Right cardiac atrium (tissue), 5 donors: ENCODE data around the gene ACTR6. TPM values are rescaled to one million over a fixed set of nuclear protein-coding genes. Genes with fewer than 3 reads are reported as not detected.
"Not testable (repeated sequence)": the region's sequence is repeated elsewhere in the genome, so short reads cannot be mapped to it uniquely, and the experiment has no call there.

Experiments
- ATAC-seq, 2 donors: fragments of 200-7000 bp; cut with Tn5 transposase; one replicate each; pipeline versions ENCODE4 v1.8.0 to v1.9.1; 2020; ENCODE audit warnings: moderate library complexity in 2 of 2, mild to moderate bottlenecking in 1 of 2
- DNase-seq, 3 donors: peaks; one replicate each; pipeline ENCODE4 v3.0.0-alpha.2; 2020
- H3K27ac ChIP-seq: one replicate; pipeline ENCODE4 v1.5.1; 2013; ENCODE audit warnings: mild to moderate bottlenecking, low read length, control low read depth, moderate library complexity
- H3K27me3 ChIP-seq: one replicate; pipeline ENCODE4 v1.6.1; 2013; ENCODE audit not compliant: control insufficient read depth, insufficient read depth
- H3K4me1 ChIP-seq: one replicate; pipeline ENCODE4 v1.6.1; 2013; ENCODE audit warnings: low read length; ENCODE audit not compliant: control insufficient read depth, insufficient read depth
- H3K4me3 ChIP-seq: one replicate; pipeline ENCODE4 v1.5.1; 2013; ENCODE audit warnings: low read length, control low read depth
- H3K9me3 ChIP-seq: one replicate; pipeline ENCODE4 v1.6.1; 2013; ENCODE audit warnings: low read length; ENCODE audit not compliant: control insufficient read depth
- WGBS: extraction: QIAGEN DNeasy Blood & Tissue Kit; methylation state at CpG from one replicate; pipeline ENCODE4 v1.1.7; 2013; 5-methylcytosine and 5-hydroxymethylcytosine counted together
- intact Hi-C, 4 donors: fragments of 100-400 bp; cut with DNase I; formaldehyde crosslinking; loops; one replicate each; pipeline versions ENCODE4 v1.11.0 to v1.14.0; 2022 to 2023
- polyA plus RNA-seq: library from polyadenylated mRNA; stranded (reverse); fragments of 200-250 nt; gene quantifications from one replicate; pipeline ENCODE4 v1.2.3, GENCODE V29; 2013
- total RNA-seq, 4 donors: library from RNA; stranded (reverse); fragmentation: NEBNext Ultra II Directional; extraction: Animal tissue kit (Norgen Biotek cat#: 25700); gene quantifications; one replicate each; pipeline ENCODE4 v1.2.1, GENCODE V29; 2021
- donor health status: healthy with polysubstance abuse.
- donor health status: DM: no; HTN: yes; CAD: no.
- donor health status: DM: no; HTN: no; CAD: no.
- donor health status: DM: no; HTN: yes; CAD: no; lungs with severe emphysema.
- donor health status: DM: yes; HTN: yes; CAD: no.

The ACTR6 gene
- total and polyA plus RNA-seq, 5 donors, result 19.0 to 29.9 (median 21.5) TPM

DNA sequence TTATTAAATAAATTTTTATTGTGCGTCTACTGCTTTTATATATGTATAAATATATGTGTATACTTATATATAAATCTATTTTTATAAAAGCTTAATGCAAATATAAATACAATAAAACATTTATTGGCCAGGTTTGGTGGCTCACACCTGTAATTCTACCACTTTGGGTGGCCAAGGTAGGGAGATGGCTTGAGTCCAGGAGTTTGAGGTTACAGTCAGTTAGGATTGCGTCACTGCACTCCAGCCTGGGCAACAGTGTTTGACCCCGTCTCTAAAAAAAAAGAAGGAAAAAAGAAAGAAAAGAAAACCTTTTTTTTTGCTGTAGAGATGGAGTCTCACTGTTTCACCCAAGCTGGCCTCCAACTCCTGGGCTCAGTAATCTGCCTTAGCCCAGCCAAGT is 20.9 kb downstream of the ACTR6 start:
- WGBS, result 91% methylated on average over 3 of the region's 3 CpGs
- ATAC-seq, result no peak
- H3K4me1 ChIP-seq, result no peaks in the 10 kb centered on the region
- no peak overlapping the region for H3K27ac ChIP-seq
- H3K4me3 ChIP-seq, result no peak overlapping the region
- no peak for DNase-seq
- H3K9me3 ChIP-seq, result no peaks in the 10 kb centered on the region
- intact Hi-C loops, result no loop called here
- H3K27me3 ChIP-seq, result no peaks in the 10 kb centered on the region

DNA sequence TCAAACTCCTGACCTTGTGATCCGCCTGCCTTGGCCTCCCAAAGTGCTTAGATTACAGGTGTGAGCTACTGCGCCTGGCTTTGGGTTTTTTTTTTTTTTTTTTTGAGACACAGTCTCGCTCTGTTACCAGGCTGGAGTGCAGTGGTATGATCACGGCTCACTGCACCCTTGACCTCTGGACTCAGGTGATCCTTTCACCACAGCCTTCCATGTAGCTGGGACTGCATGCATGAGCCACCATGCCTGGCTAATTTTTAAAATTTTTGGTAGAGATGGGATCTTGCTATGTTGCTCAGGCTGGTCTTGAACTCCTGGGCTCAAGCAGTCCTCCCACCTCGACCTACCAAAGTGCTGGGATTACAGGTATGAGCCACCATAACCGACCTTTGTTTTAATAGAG is 21.6 kb downstream of the ACTR6 start:
- H3K4me1 ChIP-seq, intact Hi-C loops, H3K4me3 ChIP-seq, ATAC-seq, H3K9me3 ChIP-seq, H3K27ac ChIP-seq, H3K27me3 ChIP-seq, DNase-seq: not testable (repeated sequence)
- 97% methylated on average over 6 of the region's 6 CpGs for WGBS

DNA sequence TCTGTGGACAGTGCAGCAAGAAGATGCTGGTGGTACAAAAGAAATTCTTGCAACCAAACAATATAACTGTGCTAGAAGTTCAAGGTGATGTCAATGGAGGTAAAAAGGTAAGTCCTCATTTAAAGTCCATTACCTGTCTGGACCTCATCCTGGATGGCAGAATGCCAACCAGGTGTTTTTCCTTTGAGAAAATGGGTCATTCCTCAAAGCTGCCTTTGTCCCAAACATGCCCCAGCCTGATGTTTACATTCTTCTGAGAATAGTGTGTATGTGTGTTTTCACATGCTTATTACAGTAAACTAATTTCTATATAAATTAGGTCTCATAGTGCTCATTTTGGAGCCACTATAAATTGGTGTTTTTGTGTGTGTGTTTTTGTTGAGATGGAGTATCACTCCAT is 24.9 kb downstream of the ACTR6 start:
- intact Hi-C loops, result no loop called here
- no peaks in the 10 kb centered on the region for H3K27me3 ChIP-seq
- ATAC-seq, result no peak
- no peak overlapping the region for H3K4me3 ChIP-seq
- H3K9me3 ChIP-seq, result no peaks in the 10 kb centered on the region
- DNase-seq, result no peak
- no peak overlapping the region for H3K27ac ChIP-seq
- no peaks in the 10 kb centered on the region for H3K4me1 ChIP-seq

DNA sequence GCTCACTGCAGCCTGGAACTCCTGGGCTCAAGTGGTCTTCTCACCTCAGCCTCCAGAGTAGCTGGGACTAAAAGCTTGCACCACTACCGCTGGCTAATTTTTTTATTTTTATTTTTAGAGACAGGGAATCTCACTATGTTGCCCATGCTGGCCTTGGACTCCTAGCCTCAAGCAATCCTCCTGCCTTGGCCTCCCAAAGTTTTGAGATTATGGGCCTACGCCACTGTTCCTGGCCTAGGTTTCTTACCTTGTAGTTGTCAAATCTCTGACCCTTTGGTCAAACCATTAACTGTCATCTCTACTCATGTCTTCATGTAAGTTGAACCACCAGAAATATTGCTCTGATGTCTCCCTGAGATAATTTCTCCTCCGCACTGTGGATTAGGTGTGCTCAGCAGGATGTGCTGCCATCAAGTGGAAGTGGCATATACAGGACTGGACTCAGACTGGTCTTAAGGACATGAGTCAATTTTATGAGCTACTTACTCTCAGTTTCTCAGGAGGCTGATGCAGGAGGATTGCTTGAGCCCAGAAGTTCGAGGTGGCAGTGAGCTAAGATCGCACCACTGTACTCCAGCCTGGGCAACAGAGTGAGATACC is 28.5 kb downstream of the ACTR6 start:
- intact Hi-C loops, result no loop called here

DNA sequence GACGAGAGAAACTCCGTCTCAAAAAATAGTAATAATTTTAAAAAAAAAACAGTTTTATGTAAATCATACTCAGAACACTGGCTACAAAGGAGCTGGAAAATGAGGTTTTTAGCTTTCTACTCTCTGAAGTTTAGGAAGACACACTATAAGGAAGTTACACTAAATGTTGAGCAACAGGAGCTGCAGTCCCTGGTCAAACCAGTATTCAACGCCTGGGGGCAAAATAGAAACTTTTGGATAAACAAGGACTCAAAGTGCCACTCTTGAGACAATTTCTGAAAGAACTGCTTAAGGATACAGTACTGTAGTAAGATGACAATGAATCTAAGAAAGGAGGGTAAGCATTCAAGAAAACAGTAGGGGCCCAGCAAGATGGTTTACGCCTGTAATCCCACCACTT is 29.3 kb downstream of the ACTR6 start:
- no peak for ATAC-seq
- Histone ChIP-seq H3K27me3 (no peaks in the 10 kb centered on the region), H3K9me3 (no peaks in the 10 kb centered on the region), H3K4me3 (no peak overlapping the region), H3K4me1 (no peaks in the 10 kb centered on the region), H3K27ac (no peak overlapping the region)
- WGBS, result 84% methylated on average over 4 of the region's 4 CpGs
- DNase-seq, result no peak
- intact Hi-C loops, result loop anchor here (5.0 to 10.0 kb wide), 4 partner anchors 325 to 512 kb away; no protein-coding TSS in a partner anchor

More for the DNA sequence above, 28.5 kb downstream of the ACTR6 start:
- Histone ChIP-seq H3K27me3 (no peaks in the 10 kb centered on the region), H3K27ac (no peak overlapping the region), H3K4me1 (no peaks in the 10 kb centered on the region), H3K9me3 (no peaks in the 10 kb centered on the region), H3K4me3 (no peak overlapping the region)
- DNase-seq, result no peak
- no peak for ATAC-seq
- WGBS, result 94% methylated on average over 5 of the region's 5 CpGs

DNA sequence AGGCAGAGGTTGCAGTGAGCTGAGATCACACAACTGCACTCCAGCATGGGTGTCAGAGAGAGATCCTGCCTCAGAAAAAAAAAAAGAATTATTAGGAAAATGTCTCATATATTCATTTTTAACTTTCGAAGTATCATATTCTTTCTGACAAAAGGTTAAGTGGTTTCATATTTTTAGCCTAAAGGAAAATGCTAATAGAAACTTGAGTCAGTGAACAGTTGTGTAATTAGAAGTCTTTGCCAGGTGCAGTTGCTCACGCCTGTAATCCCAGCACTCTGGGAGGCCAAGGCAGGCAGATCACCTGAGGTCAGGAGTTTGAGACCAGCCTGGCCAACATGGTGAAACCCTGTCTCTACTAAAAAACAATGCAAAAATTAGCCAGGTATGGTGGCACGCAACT is 31.3 kb downstream of the ACTR6 start:
- intact Hi-C loops, result loop anchor here (5.0 to 10.0 kb wide), 4 partner anchors 323 to 510 kb away; no protein-coding TSS in a partner anchor
- ATAC-seq, H3K4me3 ChIP-seq, H3K4me1 ChIP-seq, DNase-seq, H3K27ac ChIP-seq, H3K27me3 ChIP-seq, H3K9me3 ChIP-seq: not testable (repeated sequence)
- 88% methylated on average over 3 of the region's 3 CpGs for WGBS

DNA sequence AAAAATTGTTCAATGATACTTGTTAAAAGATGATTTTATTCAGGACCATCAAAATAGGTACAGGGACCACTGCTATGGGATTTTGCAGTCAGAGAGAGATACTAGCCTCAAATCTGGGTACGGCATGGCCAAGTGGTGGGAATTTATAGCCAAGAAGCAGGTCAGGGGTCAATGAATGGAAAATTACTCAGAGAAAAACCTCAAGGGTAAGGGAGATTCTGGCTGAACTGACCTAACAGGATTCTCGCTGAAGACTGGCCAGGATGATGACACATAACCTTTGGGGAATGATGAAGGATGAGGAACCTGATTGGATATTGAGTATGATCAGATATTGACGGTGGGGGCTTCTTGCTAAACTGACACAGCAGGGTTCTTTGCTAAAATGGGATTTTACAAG is 33.6 kb downstream of the ACTR6 start:
- ATAC-seq, result no peak
- no peak overlapping the region for H3K27ac ChIP-seq
- no peaks in the 10 kb centered on the region for H3K9me3 ChIP-seq

DNA sequence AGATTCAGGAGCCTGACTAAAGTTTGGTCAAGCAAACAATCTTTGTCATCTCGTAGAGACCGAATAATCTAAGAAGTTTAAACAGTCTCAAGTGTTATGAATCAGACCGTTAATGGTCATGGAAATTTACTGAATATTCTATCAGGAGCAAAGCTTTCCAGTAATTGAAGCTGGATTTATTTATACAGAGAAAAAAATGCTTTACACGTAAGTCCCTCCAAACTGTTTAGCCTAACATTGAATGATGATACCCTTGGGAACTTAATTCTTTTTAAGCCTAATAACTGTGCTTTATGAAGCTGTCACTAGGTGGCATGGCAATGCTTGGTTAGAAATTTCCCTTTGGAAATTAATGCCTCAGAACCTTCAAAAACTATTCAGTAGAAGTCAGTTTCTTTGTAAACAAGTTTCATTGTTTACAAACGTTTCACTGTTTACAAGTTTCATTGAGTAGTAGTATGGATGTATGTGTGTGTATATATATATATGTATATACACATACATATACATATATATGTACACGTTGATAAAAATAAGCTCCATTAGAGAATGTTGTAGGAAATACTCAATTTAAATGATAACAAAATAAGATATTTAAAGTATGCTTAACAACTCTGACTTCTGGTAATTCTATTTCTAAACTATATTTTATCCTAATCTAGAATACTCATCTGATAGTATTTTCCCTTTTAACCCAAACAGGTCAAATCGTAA is 34.1 kb downstream of the ACTR6 start:
- Histone ChIP-seq H3K27ac (no peak overlapping the region), H3K4me1 (no peaks in the 10 kb centered on the region), H3K4me3 (no peak overlapping the region), H3K9me3 (no peaks in the 10 kb centered on the region), H3K27me3 (no peaks in the 10 kb centered on the region)
- ATAC-seq, result peak; percentile 35 to 43
- 40% methylated on average over 7 of the region's 7 CpGs for WGBS
- intact Hi-C loops, result loop anchor here (5.0 to 10.0 kb wide), 5 partner anchors 320 to 508 kb away; no protein-coding TSS in a partner anchor
- DNase-seq, result no peak

More for the DNA sequence above, 33.6 kb downstream of the ACTR6 start:
- no peak for DNase-seq
- Histone ChIP-seq H3K4me3 (no peak overlapping the region), H3K27me3 (no peaks in the 10 kb centered on the region), H3K4me1 (no peaks in the 10 kb centered on the region)
- 21% methylated on average over 3 of the region's 3 CpGs for WGBS
- intact Hi-C loops, result loop anchor here (5.0 to 10.0 kb wide), 4 partner anchors 321 to 508 kb away; no protein-coding TSS in a partner anchor

DNA sequence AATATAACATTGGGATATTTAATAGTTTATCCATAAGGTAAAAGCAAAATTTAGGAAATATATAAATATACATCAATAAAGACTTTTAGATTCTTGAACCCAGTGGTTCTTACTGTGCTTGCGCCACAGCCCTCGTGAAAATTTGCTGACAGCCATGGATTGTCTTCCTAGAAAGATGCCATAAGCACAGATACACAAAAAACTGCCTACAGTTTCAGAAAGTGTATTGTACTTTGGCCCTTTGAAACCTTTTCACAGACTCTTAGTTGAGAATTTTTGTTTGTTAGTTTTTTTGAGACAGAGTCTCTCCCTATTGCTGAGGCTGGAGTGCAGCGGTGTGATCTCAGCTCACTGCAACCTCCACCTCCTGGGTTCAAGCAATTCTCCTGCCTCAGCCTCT is 38.2 kb downstream of the ACTR6 start:
- intact Hi-C loops, result loop anchor here (5.0 to 10.0 kb wide), 3 partner anchors 316 to 496 kb away; no protein-coding TSS in a partner anchor
- H3K4me3 ChIP-seq, result no peak overlapping the region
- no peaks in the 10 kb centered on the region for H3K9me3 ChIP-seq
- no peaks in the 10 kb centered on the region for H3K27me3 ChIP-seq
- no peak overlapping the region for H3K27ac ChIP-seq
- no peak for ATAC-seq
- H3K4me1 ChIP-seq, result no peaks in the 10 kb centered on the region
- WGBS, result 94% methylated on average over 3 of the region's 3 CpGs
- DNase-seq, result no peak

DNA sequence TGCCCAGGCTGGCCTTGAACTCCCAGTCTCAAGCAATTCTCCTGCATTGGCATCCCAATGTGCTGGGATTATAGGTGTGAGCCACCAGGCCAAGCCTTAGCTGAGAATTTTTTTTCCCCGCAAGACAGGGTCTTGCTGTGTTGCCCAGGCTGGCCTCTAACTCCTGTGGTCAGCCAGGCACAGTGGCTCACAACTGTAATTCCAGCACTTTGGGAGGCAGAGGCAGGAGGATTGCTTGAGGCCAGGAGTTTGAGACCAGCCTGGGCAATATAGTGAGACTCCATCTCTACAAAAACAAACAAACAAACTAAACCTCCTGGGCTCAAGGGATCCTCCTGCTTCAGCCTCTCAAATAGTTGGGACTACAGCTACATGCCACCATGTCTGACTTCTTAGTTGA is 39.0 kb downstream of the ACTR6 start:
- intact Hi-C loops, result loop anchor here (5.0 to 10.0 kb wide), 3 partner anchors 315 to 495 kb away; no protein-coding TSS in a partner anchor
- no peaks in the 10 kb centered on the region for H3K9me3 ChIP-seq
- H3K4me1 ChIP-seq, result no peaks in the 10 kb centered on the region
- ATAC-seq (no peak), DNase-seq (no peak)
- H3K27ac ChIP-seq, result no peak overlapping the region
- H3K27me3 ChIP-seq, result no peaks in the 10 kb centered on the region
- H3K4me3 ChIP-seq, result no peak overlapping the region
- 100% methylated on average over 1 of the region's 1 CpG for WGBS

DNA sequence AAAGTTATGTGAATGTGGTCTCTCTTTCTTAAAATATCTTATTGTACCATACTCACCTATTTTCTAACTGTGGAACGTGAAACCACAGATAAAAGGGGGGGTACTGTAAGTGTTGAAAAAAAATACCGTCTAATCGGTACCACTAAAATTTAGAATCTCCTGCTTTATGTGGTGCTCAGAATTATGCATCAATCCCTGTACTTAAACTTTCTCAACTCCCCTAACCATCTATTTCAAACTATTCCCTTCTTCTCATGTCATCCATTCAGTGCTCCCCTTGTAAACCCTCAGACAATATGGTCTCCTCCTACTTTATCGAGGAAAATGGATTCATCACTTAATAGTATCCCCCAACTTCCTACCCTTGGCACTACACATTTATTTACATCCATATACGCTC is 42.5 kb downstream of the ACTR6 start:
- Histone ChIP-seq H3K4me1 (no peaks in the 10 kb centered on the region), H3K27ac (no peak overlapping the region), H3K27me3 (no peaks in the 10 kb centered on the region), H3K9me3 (no peaks in the 10 kb centered on the region), H3K4me3 (no peak overlapping the region)
- WGBS, result 93% methylated on average over 5 of the region's 5 CpGs
- ATAC-seq, result no peak
- no peak for DNase-seq
- intact Hi-C loops, result no loop called here
